HG02642 (cell line): Measurements from ENCODE around the gene ASTL.
"Not testable (repeated sequence)": the region's sequence is repeated elsewhere in the genome, so short reads cannot be mapped to it uniquely, and the experiment has no call there.

Experiments used
- ATAC-seq: cut with Tn5 transposase; IDR thresholded peaks from one replicate; pipeline ENCODE4 v1.9.1; 2021; ENCODE audit warnings: mild to moderate bottlenecking; ENCODE audit not compliant: unreplicated experiment, poor library complexity

The ASTL gene

GRCh38 chr2:96146881-96147592 is 8.7 kb upstream of the ASTL start:
- ATAC-seq, result no peak

GRCh38 chr2:96146153-96146880 is 8.0 kb upstream of the ASTL start:
- peak; percentile 36 for ATAC-seq

GRCh38 chr2:96145848-96146152 is 7.5 kb upstream of the ASTL start:
- ATAC-seq, result no peak

GRCh38 chr2:96145036-96145847 is 6.9 kb upstream of the ASTL start, which contains the start of gene DUSP2:
Gene DUSP2 (minus strand): TSS chr2:96145440. CDS start chr2:96145354, 86 bp downstream.
- ATAC-seq, result peak; percentile 55

GRCh38 chr2:96144481-96145035 is 6.3 kb upstream of the ASTL start:
- ATAC-seq, result no peak

- no peak for ATAC-seq
These were observed 5.7 kb upstream of the ASTL start for GRCh38 chr2:96143848-96144480.

GRCh38 chr2:96143231-96143847 is 5.0 kb upstream of the ASTL start:
- no peak for ATAC-seq

- no peak for ATAC-seq
These were observed 4.2 kb upstream of the ASTL start for GRCh38 chr2:96142217-96143113.

GRCh38 chr2:96141624-96141967 is 3.3 kb upstream of the ASTL start:
- not testable (repeated sequence) for ATAC-seq

GRCh38 chr2:96140941-96141623 is 2.8 kb upstream of the ASTL start:
- ATAC-seq, result no peak

- ATAC-seq, result no peak
These were observed 968 bp upstream of the ASTL start for GRCh38 chr2:96139181-96139758.

GRCh38 chr2:96137321-96138178 is 752 bp downstream of the ASTL start:
- no peak for ATAC-seq

GRCh38 chr2:96136129-96136720 is 2.1 kb downstream of the ASTL start:
- ATAC-seq, result no peak

- no peak for ATAC-seq
These were observed 2.7 kb downstream of the ASTL start for GRCh38 chr2:96135621-96136020.

GRCh38 chr2:96135171-96135570 is 3.1 kb downstream of the ASTL start:
- ATAC-seq, result no peak

- ATAC-seq, result no peak
These were observed 3.9 kb downstream of the ASTL start for GRCh38 chr2:96134421-96134820.
